NCI-H146 treated with DMSO at 0.1 percent for 48 hours (cell line): ENCODE results near the gene TBCD.

Source experiments
- DNase-seq: peaks from one replicate; lab custom pipeline; 2025; ENCODE audit not compliant: unreplicated experiment; lab: John Stamatoyannopoulos, UW

The TBCD gene

DNA sequence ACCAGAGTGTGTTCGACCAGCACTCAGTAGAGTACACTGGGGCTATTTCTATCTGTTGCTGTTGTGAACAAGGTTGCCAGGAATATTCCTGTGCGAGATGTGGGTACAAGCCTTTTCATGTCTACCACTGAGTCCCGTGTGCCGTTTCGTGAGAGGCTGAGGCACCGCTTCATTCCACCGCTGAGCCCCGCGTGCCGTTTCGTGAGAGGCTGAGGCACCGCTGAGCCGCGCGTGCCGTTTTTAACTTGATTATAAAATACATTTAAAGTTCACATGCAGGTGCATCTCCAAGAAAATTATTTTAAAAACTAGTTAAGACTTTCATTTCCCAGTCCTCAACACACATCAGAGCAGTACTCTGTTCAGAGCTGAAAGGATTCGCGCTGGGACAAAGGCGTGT lies 166.6 kb downstream of the TBCD start:
- DNase-seq, result no peak

DNA sequence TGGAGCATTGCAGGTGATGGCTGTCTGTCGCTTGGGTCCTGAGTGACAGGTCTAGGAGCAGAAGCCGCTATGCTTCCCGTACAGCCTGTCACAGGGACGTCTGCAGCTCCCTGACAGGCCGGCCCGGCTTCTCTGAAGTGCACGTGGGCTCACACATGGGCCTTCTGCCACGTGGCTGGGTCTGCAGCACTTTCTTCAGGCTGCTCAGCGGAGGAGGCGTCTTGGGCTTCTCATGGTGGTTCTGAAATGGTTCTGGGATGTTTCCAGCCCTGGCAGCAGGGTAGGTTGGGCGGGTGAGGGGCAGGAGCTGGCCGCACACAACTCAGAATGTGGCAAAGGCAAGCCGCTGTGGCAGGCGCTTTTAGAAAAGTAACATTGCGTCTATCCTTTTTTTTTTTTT lies 168.3 kb downstream of the TBCD start:
- no peak for DNase-seq

DNA sequence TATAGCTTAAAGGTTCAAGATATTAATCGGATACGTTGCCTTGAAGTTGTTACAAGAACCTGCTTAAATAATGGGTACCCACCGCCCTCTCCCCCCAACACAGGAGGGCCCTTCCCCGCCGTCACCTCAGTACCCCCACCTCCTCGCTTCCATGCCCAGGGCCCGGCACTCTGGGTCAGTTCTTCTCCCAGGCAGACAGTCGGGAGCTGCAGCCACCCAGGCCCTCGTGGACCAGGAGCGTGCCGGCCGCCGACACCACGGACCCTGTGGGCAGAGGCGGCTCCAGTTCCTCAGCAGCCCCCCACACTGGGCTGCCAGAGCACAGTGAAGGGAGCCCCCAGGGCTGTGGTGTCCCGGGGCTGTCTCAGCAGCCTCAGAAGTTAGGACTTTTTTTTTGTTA lies 168.8 kb downstream of the TBCD start:
- no peak for DNase-seq

DNA sequence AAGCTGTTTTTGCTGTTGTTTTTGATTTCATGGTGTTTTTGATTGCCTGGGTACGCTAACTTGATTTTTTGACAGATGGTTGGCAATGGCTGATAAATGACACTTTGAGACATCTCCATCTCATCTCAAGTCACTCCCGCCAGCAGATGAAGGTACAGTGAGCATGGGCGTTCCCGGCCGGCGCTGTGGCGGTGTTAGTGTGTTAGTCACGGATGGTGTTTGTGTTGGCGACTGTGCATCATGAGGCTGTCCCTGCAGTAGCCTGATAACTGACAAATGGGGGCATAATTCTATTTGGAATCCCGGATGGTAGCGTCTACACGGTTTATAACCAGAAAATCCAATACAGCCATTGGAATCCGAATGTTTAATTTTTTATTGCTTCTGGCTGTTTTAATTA lies 169.6 kb downstream of the TBCD start:
- no peak for DNase-seq

DNA sequence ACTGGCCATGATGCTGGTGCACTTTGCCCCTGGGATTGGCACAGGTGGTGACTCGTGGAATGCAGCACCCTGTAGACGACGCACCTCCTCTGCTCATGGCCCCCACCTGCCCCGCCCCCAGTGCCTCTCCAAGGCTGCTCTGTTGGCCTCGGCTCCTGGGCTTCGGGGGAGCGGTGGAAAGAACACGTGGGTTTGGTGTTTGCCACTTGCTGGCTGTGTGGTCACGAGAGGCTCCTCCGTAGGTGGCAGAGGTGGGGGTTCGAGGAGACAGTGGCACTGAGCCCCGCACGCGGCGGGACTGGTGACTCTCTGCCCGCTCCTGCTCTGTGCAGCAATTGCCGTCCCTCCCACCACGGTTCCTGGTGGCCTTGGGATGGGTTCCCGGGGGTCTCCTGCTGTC lies 170.8 kb downstream of the TBCD start:
- DNase-seq, result no peak

DNA sequence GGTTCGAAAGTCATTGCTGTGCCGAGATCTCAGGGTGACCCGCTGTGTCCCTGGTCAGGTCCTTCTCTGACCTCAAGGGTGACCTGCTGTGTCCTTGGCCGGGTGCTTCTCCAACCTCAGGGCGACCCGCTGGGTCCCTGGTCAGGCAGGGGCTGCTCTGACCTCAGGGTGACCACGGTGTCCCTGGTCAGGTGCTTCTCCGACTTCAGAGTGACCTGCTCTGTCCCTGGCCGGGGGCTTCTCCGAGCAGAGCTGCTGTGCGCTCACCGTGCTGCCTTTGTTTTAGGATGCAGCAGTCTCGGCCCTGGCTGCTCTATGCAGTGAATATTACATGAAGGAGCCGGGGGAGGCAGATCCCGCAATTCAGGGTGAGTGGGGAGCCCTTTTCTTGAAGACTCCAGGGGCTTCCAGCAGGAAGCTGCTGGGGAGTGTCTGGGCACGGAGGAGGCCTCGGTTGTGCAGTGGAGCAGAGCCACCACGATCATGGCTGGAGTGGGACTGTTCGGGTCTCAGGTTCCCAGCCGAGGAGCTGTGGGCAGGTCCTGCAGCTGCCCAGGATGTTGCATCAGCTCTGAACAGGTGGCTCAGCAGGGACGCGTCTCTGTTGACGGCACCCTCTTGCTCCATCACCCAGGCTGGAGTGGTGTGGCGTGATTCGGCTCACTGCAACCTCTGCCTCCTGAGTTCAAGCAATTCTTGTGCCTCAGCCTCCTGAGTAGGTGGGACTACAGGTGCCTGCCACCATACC lies 171.7 kb downstream of the TBCD start:
- DNase-seq, result no peak

DNA sequence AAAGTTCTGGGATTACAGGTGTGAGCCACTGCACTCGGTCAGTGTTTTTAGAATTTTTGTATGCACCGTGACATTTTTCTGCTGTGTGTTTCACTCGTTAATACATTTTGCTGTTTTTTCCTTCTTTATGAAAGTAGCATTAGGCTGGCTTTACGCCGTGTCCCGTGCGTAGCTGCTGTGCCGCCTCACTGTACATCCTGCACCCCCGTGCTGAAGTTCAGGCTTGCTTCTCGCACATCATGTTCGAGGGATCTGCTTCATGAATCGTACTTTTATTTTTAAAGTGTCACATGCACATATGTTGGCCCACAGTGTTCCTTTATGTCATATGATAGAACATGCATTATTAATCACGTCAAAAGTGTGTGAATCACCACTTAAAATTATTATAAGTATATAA lies 172.3 kb downstream of the TBCD start:
- DNase-seq, result no peak

DNA sequence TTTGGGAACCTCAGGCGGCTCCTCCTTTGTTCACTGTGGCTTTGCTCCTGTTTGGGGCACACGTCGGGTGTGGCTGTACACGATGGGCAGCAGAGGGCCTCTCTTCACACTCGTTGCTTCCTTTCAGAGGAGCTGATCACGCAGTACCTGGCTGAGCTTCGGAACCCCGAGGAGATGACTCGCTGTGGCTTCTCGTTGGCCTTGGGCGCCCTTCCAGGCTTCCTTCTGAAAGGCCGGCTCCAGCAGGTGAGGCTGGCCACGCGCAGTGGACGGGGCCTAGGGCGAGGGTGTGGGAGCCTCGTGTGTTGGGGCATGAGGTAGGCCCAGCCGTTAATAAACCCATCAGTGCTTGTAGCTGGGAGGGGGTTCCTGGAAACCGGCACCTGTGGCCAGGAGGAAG lies 172.9 kb downstream of the TBCD start:
- no peak for DNase-seq

DNA sequence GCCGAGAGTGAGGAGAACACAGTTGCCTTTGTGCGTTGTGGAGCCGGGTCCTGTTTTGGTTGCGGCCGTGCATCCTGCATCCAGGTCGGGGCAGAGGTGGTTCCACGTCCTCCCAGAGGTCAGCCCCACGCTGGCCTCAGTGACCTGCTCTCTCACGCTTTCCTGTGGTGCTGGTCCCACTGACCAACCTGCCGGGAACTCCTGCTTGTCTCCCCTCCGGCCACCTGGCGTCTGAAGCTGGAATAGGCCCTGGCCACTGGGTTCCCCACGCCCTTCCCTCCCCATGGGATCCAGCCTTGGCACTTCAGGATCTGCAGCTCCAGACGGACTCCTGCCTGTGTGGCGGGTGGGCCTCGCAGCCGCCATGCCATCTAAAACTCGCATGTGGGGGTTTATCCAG lies 173.5 kb downstream of the TBCD start:
- no peak for DNase-seq

DNA sequence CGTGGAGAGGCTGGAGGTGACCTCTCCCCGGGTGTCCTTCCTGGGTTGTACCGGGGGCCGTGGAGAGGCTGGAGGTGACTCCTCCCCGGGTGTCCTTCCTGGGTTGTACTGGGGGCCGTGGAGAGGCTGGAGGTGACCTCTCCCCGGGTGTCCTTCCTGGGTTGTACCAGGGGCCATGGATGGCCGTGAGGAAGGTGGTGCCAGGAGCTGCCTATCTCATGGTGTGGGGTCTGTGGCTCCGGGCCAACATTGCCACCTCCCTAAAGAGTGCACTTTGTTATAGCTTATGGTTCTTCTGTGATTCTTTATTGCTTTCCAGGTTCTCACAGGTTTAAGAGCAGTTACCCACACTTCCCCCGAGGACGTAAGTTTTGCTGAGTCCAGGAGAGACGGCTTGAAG lies 174.2 kb downstream of the TBCD start:
- no peak for DNase-seq

DNA sequence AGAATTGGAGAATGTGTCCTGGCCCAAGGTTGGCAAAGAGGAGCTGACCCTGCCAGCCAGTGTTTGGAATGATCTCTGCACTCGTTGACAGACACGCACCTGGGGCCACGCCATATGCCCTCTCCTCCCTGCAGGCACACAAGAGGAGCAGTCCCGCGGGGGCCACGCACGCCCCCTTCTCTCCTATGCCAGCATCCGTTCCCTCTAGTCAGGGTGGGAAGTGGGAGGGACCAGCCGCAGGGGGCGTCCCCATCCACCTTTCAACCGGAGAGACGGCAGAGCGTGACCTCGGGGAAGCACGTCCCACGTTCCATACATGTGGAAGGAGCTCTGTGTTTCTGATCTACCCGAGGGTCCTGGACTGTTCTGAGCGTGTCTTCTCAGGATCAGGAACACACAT lies 174.9 kb downstream of the TBCD start:
- DNase-seq, result no peak

DNA sequence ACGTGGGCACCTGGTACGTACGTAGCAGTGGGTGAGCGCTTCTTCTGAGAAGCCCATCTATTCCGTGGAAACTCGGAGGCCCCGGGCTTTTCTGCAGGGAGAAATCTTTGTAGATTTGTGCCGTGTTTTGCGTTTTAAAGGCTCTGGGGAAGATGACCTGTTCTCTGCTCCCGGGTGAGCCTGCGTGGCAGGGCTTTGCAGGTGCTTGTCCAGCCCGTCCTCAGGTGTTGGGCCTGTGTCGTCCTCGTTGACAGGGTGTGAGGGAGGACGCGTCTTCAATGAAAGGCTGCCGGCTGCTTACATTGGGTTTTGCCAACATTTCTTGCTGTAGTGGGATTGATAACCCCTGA lies 175.4 kb downstream of the TBCD start:
- no peak for DNase-seq

DNA sequence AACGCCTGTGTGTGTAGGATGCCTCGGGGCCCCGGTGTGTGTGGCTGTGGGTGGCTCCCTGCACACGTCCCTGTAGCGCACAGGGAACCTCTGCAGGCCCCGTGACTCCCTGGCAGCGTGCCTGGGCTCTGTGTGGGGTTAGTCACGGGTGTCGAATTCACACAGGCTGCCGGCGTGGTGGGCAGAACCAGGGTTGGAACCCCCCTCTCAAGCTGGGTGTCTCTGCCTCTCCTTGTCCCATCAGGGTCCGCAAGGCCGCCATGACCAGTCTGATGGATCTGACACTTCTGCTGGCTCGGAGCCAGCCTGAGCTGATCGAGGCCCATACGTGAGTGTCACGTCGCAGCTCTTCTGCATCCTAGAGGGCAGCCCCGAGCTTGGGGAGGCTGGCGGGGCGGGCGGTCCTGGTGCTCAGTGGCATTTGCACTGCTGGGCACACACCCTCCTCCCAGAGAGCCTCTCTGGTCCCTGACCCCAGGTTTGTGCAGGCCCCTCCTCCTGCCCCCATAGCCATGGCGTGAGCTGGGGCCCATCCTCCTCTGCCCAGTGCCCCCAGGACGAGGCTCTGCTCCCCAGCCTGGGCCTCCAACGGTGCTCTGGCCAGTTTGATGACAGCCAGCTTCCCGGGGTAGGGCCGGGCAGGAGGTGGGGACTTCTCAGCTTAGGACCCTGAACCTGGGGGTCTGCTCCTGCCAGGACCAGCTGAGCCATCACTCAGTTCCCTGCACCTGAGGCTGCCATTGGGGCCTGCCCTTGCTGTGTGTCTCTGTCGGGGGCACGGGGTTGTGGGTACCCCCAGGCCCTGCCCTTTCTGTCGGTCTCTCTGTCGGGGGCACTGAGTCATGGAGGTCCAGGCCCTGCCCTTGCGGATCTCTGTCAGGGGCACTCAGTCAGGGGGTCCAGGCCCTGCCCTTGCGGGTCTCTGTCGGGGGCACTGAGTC lies 176.1 kb downstream of the TBCD start:
- no peak for DNase-seq

DNA sequence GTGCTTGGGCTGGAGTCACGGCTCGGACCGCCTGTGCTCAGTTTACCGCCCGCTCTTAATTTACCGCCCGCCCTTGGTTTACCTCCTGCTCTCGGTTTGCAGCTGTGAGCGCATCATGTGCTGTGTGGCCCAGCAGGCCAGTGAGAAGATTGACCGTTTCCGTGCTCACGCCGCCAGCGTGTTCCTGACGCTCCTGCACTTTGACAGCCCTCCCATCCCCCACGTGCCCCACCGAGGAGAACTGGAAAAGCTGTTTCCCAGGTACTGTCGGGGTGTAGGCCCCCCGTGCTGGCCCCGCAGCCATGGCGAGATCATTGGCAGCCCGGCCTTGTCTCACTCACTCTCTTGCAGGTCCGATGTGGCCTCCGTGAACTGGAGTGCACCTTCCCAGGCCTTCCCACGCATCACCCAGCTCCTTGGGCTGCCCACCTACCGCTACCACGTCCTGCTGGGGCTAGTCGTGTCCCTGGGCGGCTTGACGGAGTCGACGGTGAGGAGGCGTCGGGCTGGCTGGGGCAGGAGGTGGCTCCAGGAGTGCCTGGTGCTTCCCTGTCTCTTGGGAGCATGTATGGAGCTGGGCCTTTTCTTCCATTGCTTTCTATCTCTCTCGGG lies 177.3 kb downstream of the TBCD start:
- DNase-seq, result no peak

DNA sequence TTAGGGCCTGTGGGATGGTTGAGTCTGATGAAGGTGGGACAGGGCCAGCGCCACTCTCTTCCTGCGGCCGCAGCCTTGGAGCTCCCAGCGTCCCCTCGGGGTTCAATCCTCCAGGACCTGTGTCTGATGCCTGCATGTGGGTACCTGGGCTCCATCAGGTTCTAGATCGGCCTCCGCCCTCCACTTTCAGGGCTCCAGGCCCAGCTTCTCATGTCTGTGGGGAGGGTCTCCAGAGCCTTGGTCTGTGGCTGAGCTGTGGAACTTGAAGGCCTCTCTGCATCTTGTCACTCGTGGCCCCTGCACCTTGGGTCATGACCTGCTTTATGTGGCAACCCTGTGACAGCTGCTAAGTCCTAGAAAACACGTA lies 177.8 kb downstream of the TBCD start:
- no peak for DNase-seq

DNA sequence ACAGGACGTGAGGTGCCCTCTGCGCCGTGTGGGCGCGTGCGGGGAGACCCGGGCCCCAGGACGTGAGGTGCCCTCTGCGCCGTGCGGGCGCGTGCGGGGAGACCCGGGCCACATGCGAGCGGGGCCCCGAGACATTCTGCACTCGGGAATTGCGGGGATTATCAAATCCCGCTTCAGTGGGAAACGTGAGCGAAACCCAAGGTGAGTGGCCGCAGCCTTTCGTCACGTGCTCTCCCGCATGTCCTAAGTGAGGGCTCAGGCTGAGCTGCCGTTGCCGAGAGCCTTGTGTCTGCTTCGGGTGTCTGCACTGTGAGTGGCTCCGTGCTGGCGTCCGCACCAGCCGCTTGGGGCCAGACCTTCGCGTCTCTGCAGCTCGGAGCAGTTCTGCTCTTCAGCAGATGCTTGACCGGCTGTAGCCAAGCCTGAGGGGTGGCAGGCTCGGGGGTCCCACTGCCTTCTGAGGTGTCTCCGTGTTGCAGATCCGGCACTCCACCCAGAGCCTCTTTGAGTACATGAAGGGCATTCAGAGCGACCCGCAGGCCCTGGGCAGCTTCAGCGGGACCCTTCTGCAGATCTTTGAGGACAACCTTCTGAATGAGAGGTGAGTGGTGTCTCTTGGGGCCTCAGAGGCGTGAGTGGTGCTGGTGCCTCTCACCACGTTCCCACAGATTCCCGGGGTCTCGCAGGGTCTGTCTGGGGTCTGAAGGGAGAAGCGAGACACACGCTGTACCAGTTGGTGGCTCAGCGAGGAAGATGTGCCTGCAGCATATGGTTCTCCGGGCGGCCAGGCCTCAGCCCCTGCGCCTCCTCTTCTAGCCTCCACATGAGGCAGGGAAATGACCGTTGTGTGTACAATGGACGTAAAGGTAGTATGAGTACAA lies 178.4 kb downstream of the TBCD start:
- no peak for DNase-seq

DNA sequence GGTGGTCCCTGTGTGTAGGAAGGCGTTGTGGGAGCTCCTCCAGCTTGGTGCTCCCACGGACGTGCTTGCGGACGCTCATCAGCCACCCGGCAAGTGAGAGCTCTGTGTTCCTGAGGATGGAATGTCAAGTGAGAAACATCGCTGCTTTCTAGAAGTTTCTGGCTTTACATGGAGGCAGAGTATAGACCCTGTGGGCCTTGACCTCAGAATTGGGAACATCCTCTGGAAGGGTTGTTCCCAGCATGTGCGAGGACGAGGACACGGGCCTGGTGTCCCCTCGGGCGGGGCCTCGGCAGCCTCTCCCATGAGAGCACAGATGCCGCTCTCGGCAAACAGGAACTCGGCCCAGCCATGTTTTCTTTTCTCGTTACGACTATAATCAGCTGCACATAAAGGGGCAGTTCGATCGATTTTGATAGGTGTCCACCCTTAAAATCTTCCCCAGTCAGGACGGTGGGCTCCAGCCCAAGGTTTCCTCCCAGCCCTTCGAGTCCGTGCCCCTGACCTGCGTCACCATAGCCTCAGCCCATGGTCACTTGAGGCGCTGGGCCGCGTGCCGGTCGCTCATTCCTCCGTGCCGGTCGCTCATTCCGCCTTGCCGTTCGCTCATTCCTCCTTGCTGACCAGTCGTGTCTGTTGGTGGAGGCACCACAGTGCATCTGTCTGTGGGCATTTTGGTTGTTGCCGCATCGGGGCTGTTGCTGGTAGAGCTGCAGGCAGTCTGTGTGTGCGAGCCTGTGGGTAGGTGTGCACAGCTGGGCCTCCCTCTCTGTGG lies 179.2 kb downstream of the TBCD start:
- DNase-seq, result no peak

DNA sequence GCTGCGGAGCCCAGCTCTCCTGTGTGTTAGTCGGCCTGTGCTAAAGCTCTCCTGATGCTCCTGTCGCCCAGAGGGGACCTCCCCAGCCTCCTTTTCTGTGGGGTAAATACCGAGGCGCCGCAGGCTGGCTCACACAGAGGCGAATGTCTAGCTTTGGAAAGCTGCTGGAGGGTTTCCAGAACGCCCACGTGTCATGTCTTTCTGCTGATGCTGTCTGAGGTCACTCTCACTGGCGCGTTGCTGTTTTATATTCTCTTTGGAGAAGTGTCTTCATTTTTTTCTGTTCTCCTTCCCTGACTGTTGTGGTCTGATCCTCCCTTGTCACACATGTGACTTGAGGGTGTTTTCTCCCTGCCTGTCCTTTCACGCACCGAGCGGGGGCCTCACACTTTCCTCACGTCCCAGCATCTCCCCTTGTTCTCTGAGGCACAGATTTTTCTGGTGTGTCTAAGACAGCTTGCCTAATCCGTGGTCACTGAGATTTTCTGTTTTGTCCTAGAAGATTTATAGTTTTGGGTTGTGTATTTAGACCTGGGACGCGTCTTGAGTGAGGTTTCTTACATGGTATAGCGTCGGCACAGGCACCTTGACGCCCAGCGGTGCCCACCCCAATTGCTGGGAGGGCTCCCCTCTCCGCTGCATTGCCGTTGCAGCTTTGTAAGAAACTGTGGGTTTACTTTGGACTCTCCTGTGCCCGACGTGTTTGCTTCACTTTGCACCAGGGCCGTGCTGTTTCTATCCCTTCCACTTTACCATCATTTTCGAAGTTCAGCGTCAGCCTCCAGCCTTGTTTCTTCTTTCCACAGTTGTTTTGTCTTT lies 180.0 kb downstream of the TBCD start:
- DNase-seq, result no peak

DNA sequence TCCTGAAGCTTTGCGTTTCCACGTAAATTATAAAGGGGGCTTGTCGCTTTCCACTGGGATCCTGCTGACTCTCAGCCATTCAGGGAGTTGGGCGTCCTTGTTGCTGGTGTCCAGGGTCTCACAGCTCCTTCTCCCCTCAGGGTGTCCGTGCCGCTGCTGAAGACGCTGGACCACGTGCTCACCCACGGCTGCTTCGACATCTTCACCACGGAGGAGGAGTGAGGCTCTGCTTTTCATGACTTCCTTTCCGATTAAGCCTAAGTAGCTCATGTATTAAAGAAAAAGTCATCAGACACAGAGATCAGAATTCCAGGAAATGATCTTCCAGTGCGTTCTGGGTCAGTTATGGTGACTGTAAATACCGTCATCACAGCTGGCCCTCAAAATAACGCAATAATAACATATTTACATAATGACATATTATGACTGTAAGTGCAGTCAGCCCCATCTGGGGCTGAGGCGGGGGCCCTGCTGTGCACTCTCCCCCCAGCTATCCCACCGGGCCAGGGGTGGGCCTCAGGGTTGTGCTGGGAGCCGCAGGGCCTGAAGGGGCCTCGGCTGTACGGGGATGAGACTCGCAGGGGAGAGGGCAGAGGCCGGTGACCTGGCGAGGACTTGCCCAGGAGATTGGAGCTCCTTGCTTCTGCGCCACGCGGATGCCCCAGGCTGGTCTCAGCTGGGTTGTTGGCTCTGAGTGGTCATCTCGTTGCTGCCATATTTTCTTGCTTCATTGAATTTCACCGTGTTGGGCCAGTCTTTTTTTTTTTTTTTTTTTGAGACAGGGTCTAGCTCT lies 180.8 kb downstream of the TBCD start:
- DNase-seq, result no peak
